KMS-11 (cell line): ENCODE measurements around the gene PGK1.

Source experiments
- H2AFZ ChIP-seq: fragments of 200-600 bp; sonication (generic); 2 replicates; pipeline ENCODE4 v1.6.1; 2016; ENCODE audit warnings: antibody characterized with exemption, mixed run types, low read depth
- H3K27ac ChIP-seq: fragments of 200-600 bp; sonication (generic); 2 replicates; pipeline ENCODE4 v1.6.1; 2016; ENCODE audit warnings: mild to moderate bottlenecking, mixed run types
- H3K27me3 ChIP-seq: fragments of 200-600 bp; sonication (generic); 2 replicates; pipeline ENCODE4 v1.6.1; 2017; ENCODE audit warnings: mild to moderate bottlenecking, low read depth, mixed run types, moderate library complexity; ENCODE audit not compliant: insufficient read depth
- H3K36me3 ChIP-seq: fragments of 200-600 bp; sonication (generic); 2 replicates; pipeline ENCODE4 v1.6.1; 2017; ENCODE audit warnings: mild to moderate bottlenecking, mixed run types; ENCODE audit not compliant: insufficient read depth
- H3K4me1 ChIP-seq: fragments of 200-600 bp; sonication (generic); 2 replicates; pipeline ENCODE4 v1.6.1; 2016; ENCODE audit warnings: mild to moderate bottlenecking, low read depth, mixed run types; ENCODE audit not compliant: poor library complexity, severe bottlenecking
- H3K4me2 ChIP-seq: fragments of 200-600 bp; sonication (generic); 2 replicates; pipeline ENCODE4 v1.7.0; 2016; ENCODE audit warnings: mild to moderate bottlenecking, mixed run types
- H3K4me3 ChIP-seq: fragments of 200-600 bp; sonication (generic); IDR thresholded peaks from 2 replicates; pipeline ENCODE4 v1.6.1; 2017; ENCODE audit warnings: low read depth, low read length, mixed read lengths; ENCODE audit not compliant: insufficient read depth
- H3K79me2 ChIP-seq: fragments of 200-600 bp; sonication (generic); 2 replicates; pipeline ENCODE4 v1.6.1; 2016; ENCODE audit warnings: low read depth, mixed run types; ENCODE audit not compliant: insufficient read depth
- H3K9ac ChIP-seq: fragments of 200-600 bp; sonication (generic); 2 replicates; pipeline ENCODE4 v1.6.1; 2016; ENCODE audit warnings: mild to moderate bottlenecking, mixed run types
- H4K20me1 ChIP-seq: fragments of 200-600 bp; sonication (generic); 2 replicates; pipeline ENCODE4 v1.6.1; 2016; ENCODE audit warnings: mild to moderate bottlenecking, mixed run types; ENCODE audit not compliant: insufficient read depth
- CTCF ChIP-seq: fragments of 200-600 bp; sonication (generic); conservative IDR thresholded peaks from 2 replicates; pipeline ENCODE4 v1.6.1; 2017; ENCODE audit warnings: low read depth, mild to moderate bottlenecking, antibody characterized with exemption, low read length, moderate library complexity, mixed read lengths

PGK1 gene

GRCh38 chrX:78111140-78111931, 7.3 kb downstream of the PGK1 start:
- Histone ChIP-seq H3K4me3 (no peak overlapping the region), H3K4me2 (no peak overlapping the region), H3K36me3 (peaks cover 16% of the 10 kb centered on the region; the same call in 1 of the 2 replicates), H2AFZ (no peak overlapping the region), H3K27me3 (no peaks in the 10 kb centered on the region), H3K4me1 (peaks cover 36% of the 10 kb centered on the region), H3K27ac (no peak overlapping the region), H3K9ac (no peak overlapping the region), H3K79me2 (peaks cover 76% of the 10 kb centered on the region), H4K20me1 (peaks cover 29% of the 10 kb centered on the region)
- no peak for TF ChIP-seq CTCF

GRCh38 chrX:78116365-78116764, 12.3 kb downstream of the PGK1 start:
- Histone ChIP-seq H3K27ac (no peak overlapping the region), H3K4me3 (no peak overlapping the region), H3K9ac (no peak overlapping the region), H3K4me2 (no peak overlapping the region), H3K4me1 (peaks cover 8% of the 10 kb centered on the region), H4K20me1 (no peaks in the 10 kb centered on the region), H3K27me3 (no peaks in the 10 kb centered on the region), H3K36me3 (peaks cover 20% of the 10 kb centered on the region; the same call in 1 of the 2 replicates), H2AFZ (no peak overlapping the region), H3K79me2 (peaks cover 35% of the 10 kb centered on the region)
- TF ChIP-seq CTCF = no peak

GRCh38 chrX:78116766-78117165, 12.7 kb downstream of the PGK1 start:
- H3K4me2 ChIP-seq = no peak overlapping the region
- no peak overlapping the region for H2AFZ ChIP-seq
- no peak overlapping the region for H3K4me3 ChIP-seq
- H3K27ac ChIP-seq = no peak overlapping the region
- no peak overlapping the region for H3K9ac ChIP-seq
- no peak for TF ChIP-seq CTCF
- H4K20me1 ChIP-seq = no peaks in the 10 kb centered on the region
- H3K79me2 ChIP-seq = peaks cover 31% of the 10 kb centered on the region
- H3K4me1 ChIP-seq = peaks cover 12% of the 10 kb centered on the region
- H3K27me3 ChIP-seq = no peaks in the 10 kb centered on the region
- H3K36me3 ChIP-seq = peaks cover 20% of the 10 kb centered on the region; the same call in 1 of the 2 replicates

- Histone ChIP-seq H3K4me1 (peaks cover 24% of the 10 kb centered on the region), H3K36me3 (peaks cover 15% of the 10 kb centered on the region; the same call in 1 of the 2 replicates), H3K4me3 (no peak overlapping the region), H3K9ac (no peak overlapping the region), H4K20me1 (no peaks in the 10 kb centered on the region), H3K27ac (no peak overlapping the region), H3K79me2 (peaks cover 16% of the 10 kb centered on the region), H2AFZ (no peak overlapping the region), H3K4me2 (no peak overlapping the region), H3K27me3 (no peaks in the 10 kb centered on the region)
- TF ChIP-seq CTCF = no peak
These were observed 14.6 kb downstream of the PGK1 start for GRCh38 chrX:78118628-78119027.
